ENCODE measurements around the gene OR1N1.
"Not testable (repeated sequence)": the region's sequence is repeated elsewhere in the genome, so short reads cannot be mapped to it uniquely, and the experiment has no call there.

The OR1N1 gene

GRCh38 chr9:122527193-122527592, at the start of gene OR1N1:
TSS of gene OR1N1 (minus strand) at chr9:122527293. CDS start at chr9:122527293, 0 bp downstream.
- no peak for DNase-seq (ENCODE audit: low spot score)

DNA sequence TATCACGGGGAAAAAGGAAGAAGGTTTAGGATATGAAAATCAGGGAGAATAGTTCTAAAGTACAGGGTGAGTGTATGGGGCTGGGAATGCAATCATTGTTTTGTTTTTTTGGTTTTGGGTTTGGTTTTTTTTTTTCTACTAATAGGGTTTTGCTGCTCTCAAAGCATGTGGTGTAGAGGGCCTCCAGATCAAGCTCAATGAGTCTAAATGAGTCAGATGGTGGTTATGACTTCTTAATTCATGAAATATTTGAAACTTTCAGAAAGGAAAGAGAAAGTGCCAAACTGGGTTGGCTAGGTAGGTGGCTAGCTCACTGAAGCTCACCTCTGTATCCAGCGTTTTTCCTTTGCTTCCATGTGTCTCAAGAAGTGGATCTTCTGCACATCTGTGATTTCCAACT, 45.4 kb upstream of the OR1N1 start:
- DNase-seq (ENCODE audit: low spot score), result no peak

DNA sequence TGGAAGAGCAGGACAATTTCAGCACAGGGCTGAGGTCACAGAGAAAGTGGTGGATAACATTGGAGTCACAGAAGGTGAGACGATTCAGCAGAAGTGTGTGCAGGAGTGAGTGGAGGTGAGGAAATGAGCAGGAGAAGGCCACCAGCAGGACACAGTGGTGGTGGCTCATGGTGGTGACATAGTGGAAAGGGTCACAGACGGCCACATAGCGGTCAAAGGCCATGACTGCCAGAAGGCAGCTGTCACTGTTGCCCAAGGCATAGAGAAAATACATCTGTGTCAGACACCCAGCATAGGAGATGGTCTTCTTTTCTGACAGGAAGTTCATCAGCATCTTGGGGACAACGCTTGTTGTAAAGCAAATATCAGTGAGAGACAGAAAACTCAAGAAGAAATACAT, 40.8 kb upstream of the OR1N1 start:
- DNase-seq (ENCODE audit: low spot score), result no peak

DNA sequence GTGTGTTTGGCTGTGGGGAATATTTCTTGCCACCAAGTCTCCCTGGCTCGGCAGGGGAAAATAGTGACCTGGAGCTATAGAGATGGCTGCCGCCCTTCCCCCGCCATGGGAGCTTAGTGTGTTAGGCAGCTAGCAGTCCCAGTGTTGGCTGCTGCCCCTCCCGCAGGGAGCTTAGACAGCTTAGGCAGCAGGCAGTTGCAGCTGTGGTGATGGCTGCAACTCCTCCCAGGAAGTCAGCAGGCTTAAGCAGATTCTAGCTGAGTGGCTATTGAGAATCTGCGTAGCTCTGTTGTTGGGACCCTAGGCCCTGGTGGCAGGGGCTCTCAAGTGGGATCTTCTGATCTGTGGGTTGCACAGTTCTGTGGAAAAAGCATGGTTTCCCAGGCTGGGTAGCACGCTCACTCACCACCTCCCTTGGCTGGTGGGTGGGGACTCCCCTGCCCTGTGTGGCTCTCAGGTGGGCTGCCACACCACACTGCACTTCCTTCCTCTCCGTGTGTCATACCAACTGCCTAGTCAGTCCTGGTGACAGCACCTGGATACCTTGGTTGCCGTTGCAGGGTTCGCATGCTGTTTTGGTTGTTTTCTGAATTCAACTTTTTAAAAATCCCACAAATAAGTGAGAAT, 35.2 kb upstream of the OR1N1 start:
- DNase-seq (ENCODE audit: low spot score), result no peak

DNA sequence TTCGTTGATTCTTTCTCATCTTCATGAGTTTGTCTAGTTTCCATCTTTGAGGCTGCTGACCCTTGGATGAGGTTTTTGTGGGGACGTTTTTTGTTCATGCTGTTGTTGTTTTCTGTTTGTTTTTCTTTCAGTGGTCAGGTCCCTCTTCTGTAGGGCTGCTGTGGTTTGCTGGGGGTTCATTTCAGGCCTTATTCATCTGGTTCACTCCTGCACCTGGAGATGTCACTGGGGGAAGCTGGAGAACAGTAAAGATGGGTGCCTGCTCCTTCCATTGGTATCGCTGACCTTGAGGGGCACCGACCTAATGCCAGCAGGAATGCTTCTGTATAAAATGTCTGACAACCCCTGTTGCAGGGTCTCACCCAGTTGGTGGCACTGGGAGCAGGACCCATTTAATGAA, 34.4 kb upstream of the OR1N1 start:
- DNase-seq (ENCODE audit: low spot score), result no peak

DNA sequence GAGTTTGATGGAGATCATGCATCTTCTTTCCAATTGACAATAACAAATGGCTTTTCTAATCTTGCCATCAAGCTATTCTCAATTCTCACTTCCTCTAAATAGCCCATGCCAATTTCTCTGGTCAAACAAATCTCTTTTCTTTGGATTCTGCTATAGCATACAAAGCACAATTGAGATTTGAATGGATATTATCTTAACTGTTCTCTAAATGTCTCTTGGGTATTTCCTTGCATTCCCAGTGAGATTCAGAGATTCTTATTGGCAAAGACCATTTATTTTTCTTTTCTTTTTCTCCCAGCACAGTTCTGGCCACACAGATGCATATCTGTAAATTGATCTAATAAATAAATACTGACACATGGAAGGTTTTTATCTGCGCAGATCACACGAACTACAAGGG, 25.7 kb upstream of the OR1N1 start, which contains the start of gene OR1N2:
Gene OR1N2, plus strand, starts transcription at position 301 of the 400 bp plus-strand sequence. CDS start 100 bp downstream, outside the sequence.
- no peak for DNase-seq (ENCODE audit: low spot score)

- no peak for DNase-seq (ENCODE audit: low spot score)
These were observed 24.3 kb upstream of the OR1N1 start for GRCh38 chr9:122551371-122551770.

DNA sequence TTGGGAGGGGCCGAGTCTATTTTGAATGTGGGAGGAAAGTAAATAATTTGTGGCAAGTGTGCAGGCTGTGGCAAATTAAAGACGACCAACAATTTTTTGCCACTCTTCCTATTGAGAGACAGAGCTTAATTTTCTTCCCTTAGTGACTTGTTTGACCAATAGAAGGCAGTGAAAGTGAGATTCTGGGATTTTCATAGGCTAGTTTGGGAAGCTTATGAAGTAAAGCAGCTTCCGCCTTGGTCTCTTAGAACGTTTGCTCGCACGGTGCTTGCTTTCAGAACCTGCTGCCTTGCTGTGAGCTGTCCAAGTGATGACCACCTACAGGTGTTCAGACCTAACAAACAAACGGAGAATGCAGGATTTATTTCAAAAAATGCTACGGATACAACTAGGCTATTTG, 19.1 kb upstream of the OR1N1 start:
- no peak for DNase-seq (ENCODE audit: low spot score)

- DNase-seq (ENCODE audit: low spot score), result no peak
These were observed 11.7 kb upstream of the OR1N1 start for GRCh38 chr9:122538757-122539156.

- not testable (repeated sequence) for DNase-seq (ENCODE audit: low spot score)
These were observed 10.0 kb upstream of the OR1N1 start for GRCh38 chr9:122537066-122537465.

GRCh38 chr9:122536134-122536533, 9.0 kb upstream of the OR1N1 start:
- DNase-seq (ENCODE audit: low spot score), result no peak

DNA sequence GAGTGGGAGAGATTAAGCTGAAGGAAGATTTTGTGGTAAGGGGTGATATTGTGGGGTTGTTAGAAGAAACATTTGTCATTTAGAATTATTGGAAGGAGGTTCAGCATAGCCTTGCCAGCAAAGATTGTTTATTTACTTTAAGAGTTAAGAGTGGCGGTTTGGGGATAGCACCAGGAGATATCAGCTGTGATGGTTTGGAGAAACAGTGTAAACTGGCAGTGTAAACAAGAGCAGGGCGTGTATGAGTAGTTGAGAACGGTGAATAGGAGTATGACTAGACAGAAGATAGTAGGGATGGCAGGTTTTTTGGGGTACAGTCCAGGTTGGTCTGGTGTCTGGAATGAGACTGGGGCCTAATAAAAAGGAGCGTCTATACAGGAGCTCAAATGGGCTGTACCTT, 4.1 kb upstream of the OR1N1 start:
- not testable (repeated sequence) for DNase-seq (ENCODE audit: low spot score)

GRCh38 chr9:122526602-122527001, 491 bp downstream of the OR1N1 start:
- no peak for DNase-seq (ENCODE audit: low spot score)

DNA sequence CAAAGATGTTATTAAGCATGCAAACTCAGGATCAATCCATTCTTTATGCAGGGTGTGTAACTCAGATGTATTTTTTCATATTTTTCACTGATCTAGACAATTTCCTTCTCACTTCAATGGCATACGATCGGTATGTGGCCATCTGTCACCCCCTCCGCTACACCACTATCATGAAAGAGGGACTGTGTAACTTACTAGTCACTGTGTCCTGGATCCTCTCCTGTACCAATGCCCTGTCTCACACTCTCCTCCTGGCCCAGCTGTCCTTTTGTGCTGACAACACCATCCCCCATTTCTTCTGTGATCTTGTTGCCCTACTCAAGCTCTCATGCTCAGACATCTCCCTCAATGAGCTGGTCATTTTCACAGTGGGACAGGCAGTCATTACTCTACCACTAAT, 7.7 kb downstream of the OR1N1 start:
- no peak for DNase-seq (ENCODE audit: low spot score)

DNA sequence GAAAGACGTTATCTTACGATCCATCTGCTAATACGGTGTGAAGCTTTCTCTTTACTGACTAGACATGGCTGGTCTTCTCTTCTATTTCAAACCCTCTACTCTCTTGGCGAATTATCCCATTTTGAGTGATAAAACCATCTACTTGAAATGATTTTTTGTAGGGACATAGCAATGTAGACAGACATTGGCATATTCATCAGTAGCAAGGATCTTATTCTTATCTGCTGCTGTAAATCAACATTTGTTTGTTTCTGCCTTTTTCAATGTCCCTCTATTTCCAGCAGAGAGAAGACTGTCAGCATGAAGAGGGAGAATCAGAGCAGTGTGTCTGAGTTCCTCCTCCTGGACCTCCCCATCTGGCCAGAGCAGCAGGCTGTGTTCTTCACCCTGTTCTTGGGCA, 8.3 kb downstream of the OR1N1 start, which contains the start of gene OR1J4:
Gene OR1J4, plus strand, starts transcription at position 301 of the 400 bp plus-strand sequence. Its CDS starts 0 bp downstream, at position 301.
- DNase-seq (ENCODE audit: low spot score), result no peak

DNA sequence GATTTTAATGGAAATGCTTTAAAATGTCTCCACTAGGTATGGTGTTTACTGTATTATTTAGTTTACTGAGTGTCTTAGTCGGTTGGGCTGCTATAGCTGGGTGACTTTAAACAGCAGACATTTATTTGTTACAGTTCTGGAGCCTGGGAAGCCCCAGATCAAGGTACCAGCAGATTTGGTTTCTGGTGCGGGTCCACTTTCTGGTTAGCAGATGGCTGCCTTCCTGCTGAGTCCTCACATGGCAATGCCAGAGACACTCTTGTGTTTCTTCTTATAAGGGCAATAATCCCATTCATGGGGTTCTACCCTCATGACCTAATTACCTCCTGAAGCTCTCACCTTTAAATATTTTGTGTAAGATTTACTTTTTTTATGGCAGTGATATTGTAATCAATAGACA, 8.9 kb downstream of the OR1N1 start:
- no peak for DNase-seq (ENCODE audit: low spot score)

DNA sequence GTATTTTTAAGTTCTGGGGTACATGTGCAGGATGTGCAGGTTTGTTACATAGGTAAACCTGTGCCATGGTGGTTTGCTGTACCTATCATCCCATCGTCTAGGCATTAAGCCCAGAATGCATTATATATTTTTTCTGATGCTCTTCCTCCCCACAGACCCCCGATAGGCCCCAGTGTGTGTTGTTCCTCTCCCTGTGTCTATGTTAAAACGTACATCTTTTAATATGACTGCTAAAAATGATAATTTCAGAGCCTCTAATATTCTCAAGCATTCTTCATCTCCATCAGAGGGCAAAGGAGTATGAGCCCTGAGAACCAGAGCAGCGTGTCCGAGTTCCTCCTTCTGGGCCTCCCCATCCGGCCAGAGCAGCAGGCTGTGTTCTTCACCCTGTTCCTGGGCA, 16.6 kb downstream of the OR1N1 start, which contains the start of gene OR1J2:
Gene OR1J2, plus strand, starts transcription at position 301 of the 400 bp plus-strand sequence. Its CDS starts 0 bp downstream, at position 301.
- no peak for DNase-seq (ENCODE audit: low spot score)

DNA sequence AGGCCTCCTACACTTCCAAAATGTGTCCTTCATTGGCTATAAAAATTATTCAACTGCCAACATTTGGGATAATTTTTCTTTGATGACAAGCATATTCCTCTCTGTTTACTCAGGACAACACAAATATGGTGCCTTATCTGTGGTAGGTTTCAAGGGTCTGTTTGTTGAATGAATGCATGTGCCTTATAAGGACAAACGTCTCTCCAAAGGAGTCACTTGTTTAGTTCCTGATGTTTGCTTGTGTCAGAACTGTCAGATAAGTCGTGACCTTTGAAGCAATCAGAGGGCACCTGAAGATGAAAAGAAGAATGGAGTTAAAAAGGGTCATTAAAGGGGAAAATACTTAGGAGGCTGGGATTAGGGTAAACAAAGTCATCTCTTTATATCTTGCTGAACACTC, 20.1 kb downstream of the OR1N1 start:
- DNase-seq (ENCODE audit: low spot score), result no peak

DNA sequence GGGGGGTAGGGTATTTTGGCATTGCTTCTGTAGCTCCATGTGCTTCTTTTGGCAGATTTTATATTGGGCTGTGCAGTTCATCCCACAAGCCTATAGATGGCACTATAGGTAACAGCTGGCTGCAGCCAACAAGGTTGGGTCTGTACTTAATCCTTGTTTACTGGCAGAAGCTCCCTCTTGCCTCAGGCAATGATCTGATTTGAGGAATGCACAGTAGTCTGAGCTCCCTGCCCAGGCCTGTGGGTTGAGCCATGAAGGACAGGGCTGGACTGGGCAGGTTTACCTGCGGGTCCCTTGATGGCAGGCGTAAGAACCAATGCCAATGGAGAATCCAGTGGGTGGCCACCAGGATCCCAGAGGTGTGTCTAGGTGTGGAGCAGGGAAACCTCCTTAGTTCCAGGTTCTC, 28.2 kb downstream of the OR1N1 start:
- peak; percentile 21 for DNase-seq (ENCODE audit: low spot score)

GRCh38 chr9:122479062-122479461, 48.0 kb downstream of the OR1N1 start:
- DNase-seq (ENCODE audit: low spot score), result no peak

DNA sequence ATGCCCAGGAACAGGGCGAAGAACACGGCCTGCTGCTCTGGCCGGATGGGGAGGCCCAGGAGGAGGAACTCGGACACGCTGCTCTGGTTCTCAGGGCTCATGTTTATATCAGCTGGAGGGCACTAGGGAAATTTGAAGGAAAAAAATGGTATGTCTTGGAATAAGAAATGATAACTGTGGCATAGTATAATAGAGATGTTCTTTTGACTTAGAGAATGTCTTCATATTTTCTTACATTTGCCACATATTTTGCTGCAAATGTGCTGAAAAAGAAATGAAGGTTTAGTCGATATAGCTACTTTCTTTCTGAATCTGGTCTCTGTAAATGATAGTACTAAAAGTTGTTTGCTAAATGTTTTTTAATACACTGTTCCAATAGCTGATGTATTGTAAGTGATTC, 49.3 kb downstream of the OR1N1 start, which contains the start of gene OR1J1:
Gene OR1J1, minus strand, starts transcription at position 101 of the 400 bp plus-strand sequence. Its CDS starts 0 bp downstream, at position 101.
- no peak for DNase-seq (ENCODE audit: low spot score)

- DNase-seq (ENCODE audit: low spot score), result no peak
These were observed 49.7 kb downstream of the OR1N1 start for GRCh38 chr9:122477346-122477745.
